ENCODE measurements around the gene DTNBP1. TPM values are rescaled to one million over a fixed set of nuclear protein-coding genes. Genes with fewer than 3 reads are reported as not detected.
A peak's percentile ranks its signal among the peaks of the same experiment; 100 is the strongest.

The DTNBP1 gene
- total and polyA plus RNA-seq, 2 experiments from 2014 or later, result 9.2 to 41.6 TPM

DNA sequence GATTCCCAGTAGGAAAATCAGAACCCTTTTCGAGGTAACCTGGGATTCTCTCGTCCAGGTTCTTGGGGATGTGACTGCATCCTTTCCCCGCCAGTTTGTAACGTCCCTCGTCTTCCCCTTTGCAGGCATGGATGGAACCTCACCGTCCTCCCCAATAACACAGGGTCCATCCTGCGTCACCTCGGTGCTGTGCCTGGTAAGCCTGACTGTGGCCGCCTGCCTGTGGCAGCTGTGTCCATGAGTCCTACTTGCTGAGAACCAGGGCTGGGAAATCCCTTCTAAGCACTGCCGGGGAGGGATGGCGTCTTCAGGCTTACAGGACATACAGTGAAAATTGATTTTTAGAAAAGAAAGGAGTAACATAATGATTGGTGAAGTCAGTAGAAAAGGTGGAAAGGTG is 155.6 kb downstream of the DTNBP1 start:
- no peaks in the 10 kb centered on the region for H3K9me3 ChIP-seq (ENCODE audit: low read depth)
- no peak overlapping the region for H3K4me3 ChIP-seq
- no peaks in the 10 kb centered on the region for H3K4me1 ChIP-seq (ENCODE audit: low read depth)
- DNase-seq (ENCODE audit: low read depth in 1 of 2, low spot score in 1 of 2), result no peak
- H3K36me3 ChIP-seq, result peaks cover 7% of the 10 kb centered on the region
- TF ChIP-seq, protein P1, sequence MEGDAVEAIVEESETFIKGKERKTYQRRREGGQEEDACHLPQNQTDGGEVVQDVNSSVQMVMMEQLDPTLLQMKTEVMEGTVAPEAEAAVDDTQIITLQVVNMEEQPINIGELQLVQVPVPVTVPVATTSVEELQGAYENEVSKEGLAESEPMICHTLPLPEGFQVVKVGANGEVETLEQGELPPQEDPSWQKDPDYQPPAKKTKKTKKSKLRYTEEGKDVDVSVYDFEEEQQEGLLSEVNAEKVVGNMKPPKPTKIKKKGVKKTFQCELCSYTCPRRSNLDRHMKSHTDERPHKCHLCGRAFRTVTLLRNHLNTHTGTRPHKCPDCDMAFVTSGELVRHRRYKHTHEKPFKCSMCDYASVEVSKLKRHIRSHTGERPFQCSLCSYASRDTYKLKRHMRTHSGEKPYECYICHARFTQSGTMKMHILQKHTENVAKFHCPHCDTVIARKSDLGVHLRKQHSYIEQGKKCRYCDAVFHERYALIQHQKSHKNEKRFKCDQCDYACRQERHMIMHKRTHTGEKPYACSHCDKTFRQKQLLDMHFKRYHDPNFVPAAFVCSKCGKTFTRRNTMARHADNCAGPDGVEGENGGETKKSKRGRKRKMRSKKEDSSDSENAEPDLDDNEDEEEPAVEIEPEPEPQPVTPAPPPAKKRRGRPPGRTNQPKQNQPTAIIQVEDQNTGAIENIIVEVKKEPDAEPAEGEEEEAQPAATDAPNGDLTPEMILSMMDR (IDR thresholded peaks at IDR 0.05; ENCODE audit: low read depth, low read length), result no peak
- no peaks in the 10 kb centered on the region for H3K27me3 ChIP-seq
- H3K27ac ChIP-seq, result no peak overlapping the region

DNA sequence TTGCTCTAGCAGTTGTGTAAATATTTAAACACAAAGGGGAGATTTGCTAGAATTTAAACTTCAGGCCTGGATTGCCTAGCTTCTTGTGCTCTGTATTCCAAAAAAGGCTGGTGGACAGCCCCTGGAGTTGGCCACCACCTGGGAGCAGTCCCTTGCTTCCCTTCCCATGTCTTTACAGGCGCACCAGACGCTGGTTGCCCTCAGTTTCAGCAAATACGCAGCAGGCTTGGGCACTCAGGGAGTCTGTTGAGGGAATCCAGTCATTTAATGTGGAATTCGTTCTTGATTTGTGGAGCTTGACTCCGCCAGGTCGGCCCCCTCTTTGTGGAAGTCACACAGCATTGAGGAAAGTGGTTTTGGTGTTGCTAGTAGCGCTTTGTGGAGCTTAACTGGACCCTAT is 156.8 kb downstream of the DTNBP1 start:
- H3K36me3 ChIP-seq, result peaks cover 4% of the 10 kb centered on the region

DNA sequence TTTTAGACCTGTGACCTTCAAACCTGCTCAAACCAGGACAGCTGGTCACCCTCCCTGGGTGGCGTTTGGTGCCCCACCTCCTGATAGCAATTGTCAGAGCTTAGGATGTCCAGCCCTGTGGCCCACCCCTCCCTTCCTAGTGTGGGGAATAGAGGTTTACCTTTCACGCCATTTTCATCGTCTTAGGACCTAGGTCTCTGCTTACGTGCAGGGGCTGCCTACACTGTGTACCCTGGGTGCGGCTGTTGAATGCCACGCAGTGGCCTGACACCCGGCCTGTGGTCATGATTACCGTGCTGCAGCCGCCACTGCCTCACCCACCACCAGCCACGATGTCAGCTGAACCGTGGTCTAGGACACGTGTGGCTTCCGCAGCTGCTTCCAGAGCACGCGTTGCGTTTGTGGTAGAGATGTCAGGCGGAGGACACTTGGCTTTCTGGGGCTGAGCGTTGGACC is 157.3 kb downstream of the DTNBP1 start:
- Histone ChIP-seq H3K4me3 (no peak overlapping the region), H3K4me1 (ENCODE audit: low read depth) (no peaks in the 10 kb centered on the region), H3K9me3 (ENCODE audit: low read depth) (no peaks in the 10 kb centered on the region), H3K36me3 (peaks cover 4% of the 10 kb centered on the region), H3K27ac (no peak overlapping the region), H3K27me3 (no peaks in the 10 kb centered on the region)
- TF ChIP-seq, protein P1 (IDR thresholded peaks at IDR 0.05; ENCODE audit: low read depth, low read length), result no peak
- no peak for DNase-seq (ENCODE audit: low read depth in 1 of 2, low spot score in 1 of 2)

More for the DNA sequence above, 156.8 kb downstream of the DTNBP1 start:
- no peak overlapping the region for H3K4me3 ChIP-seq
- TF ChIP-seq, protein P1 (IDR thresholded peaks at IDR 0.05; ENCODE audit: low read depth, low read length), result no peak
- DNase-seq (ENCODE audit: low read depth in 1 of 2, low spot score in 1 of 2), result no peak
- H3K9me3 ChIP-seq (ENCODE audit: low read depth), result no peaks in the 10 kb centered on the region
- H3K27me3 ChIP-seq, result no peaks in the 10 kb centered on the region
- H3K4me1 ChIP-seq (ENCODE audit: low read depth), result no peaks in the 10 kb centered on the region
- H3K27ac ChIP-seq, result no peak overlapping the region

DNA sequence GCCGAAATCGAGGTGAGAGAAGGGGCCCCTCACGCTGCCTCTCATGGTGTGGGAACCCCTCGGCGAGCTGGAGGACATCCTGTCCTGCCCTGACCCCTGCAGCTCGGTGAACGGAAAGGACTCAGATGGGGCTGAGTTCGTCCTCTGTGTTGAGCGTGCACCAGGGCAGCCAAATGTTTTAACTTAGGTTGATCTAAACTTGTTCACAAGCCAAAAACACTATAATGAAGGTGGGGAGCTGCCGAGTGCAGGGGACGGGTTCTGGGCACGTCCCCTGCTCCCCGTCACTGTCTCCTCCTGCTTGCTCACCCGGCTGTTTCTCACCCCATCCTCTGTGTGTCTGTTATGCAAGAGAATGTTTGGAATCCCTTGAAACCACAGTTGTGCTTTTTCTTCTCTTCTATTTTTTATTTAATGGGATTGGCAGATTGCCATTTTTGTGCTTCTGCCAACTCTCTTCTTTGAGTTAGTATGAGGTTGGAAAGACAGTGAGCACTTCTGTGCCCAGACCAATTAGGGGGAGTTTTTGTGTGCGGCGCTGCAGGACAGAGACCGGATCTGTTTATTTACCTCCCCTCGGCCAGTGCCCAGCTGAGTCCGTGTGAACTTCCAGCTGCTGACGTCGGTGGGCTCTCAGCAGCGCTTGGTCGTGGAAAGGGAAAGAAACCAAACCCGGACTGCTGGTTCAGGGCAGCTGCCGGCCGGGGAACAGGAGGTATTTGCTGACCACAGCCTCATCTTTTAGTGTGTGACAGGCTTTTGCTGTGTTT is 158.1 kb downstream of the DTNBP1 start:
- peaks cover 4% of the 10 kb centered on the region for H3K36me3 ChIP-seq

DNA sequence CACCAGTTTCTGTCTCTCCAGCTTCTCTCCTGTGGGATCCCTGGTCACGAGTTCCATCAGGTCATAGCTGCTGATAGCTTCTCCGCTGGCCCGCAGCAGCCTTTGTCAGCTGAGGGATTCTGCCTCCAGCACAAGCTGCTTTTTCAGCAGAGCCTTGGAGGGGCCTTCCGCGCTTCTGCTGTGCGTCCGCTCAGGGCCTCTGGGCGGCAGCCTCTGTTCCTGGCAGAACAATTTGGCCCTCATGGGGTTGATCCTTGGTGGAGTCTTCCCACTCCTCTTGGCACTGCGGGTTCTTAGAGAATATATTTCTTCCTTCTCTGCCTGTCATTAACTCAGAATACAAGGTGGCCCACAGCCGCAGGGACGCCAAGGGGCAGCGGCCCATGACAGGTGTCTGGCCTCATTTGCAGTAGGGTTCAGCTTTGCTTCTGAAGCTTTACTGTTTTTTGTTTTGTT is 158.8 kb downstream of the DTNBP1 start:
- TF ChIP-seq, protein P1 (IDR thresholded peaks at IDR 0.05; ENCODE audit: low read depth, low read length), result peak; percentile 15
- Histone ChIP-seq H3K36me3 (peaks cover 4% of the 10 kb centered on the region), H3K27me3 (no peaks in the 10 kb centered on the region), H3K27ac (no peak overlapping the region), H3K4me1 (ENCODE audit: low read depth) (no peaks in the 10 kb centered on the region), H3K9me3 (ENCODE audit: low read depth) (no peaks in the 10 kb centered on the region), H3K4me3 (no peak overlapping the region)
- DNase-seq (ENCODE audit: low read depth in 1 of 2, low spot score in 1 of 2), result peak in 1 of 2 donors; percentile 39

More for the DNA sequence above, 158.1 kb downstream of the DTNBP1 start:
- TF ChIP-seq, protein P1 (IDR thresholded peaks at IDR 0.05; ENCODE audit: low read depth, low read length), result no peak
- no peaks in the 10 kb centered on the region for H3K27me3 ChIP-seq
- no peaks in the 10 kb centered on the region for H3K4me1 ChIP-seq (ENCODE audit: low read depth)
- no peaks in the 10 kb centered on the region for H3K9me3 ChIP-seq (ENCODE audit: low read depth)
- peak in 1 of 2 donors; percentile 98 for DNase-seq (ENCODE audit: low read depth in 1 of 2, low spot score in 1 of 2)
- no peak overlapping the region for H3K27ac ChIP-seq
- no peak overlapping the region for H3K4me3 ChIP-seq
